Uterus (tissue), 4 donors: ENCODE data around the gene C2orf42. TPM values are rescaled to one million over a fixed set of nuclear protein-coding genes. Genes with fewer than 3 reads are reported as not detected.
"Not testable (repeated sequence)": the region's sequence is repeated elsewhere in the genome, so short reads cannot be mapped to it uniquely, and the experiment has no call there.

Experiments used
- DNase-seq, 2 donors: peaks; one replicate each; pipeline ENCODE4 v3.0.0-alpha.2; 2019 to 2020
- H3K27ac ChIP-seq, 2 donors: fragments of 200-600 bp; sonication (generic); 1 replicate in 1 of 2; 2 replicates in 1 of 2; pipeline ENCODE4 v1.5.1; 2016 to 2018
- H3K27me3 ChIP-seq, 2 donors: fragments of 200-600 bp; sonication (generic); one replicate each; pipeline ENCODE4 v1.5.1; 2018 to 2019; ENCODE audit warnings: control low read depth in 1 of 2
- H3K36me3 ChIP-seq, 2 donors: fragments of 200-600 bp; sonication (generic); one replicate each; pipeline ENCODE4 v1.5.1; 2019; ENCODE audit warnings: control low read depth in 1 of 2
- H3K4me1 ChIP-seq, 2 donors: fragments of 200-600 bp; sonication (generic); one replicate each; pipeline ENCODE4 v1.5.1; 2018 to 2019; ENCODE audit warnings: control low read depth in 1 of 2
- H3K4me3 ChIP-seq, 2 donors: fragments of 200-600 bp; sonication (generic); 1 replicate in 1 of 2; 2 replicates in 1 of 2; pipeline ENCODE4 v1.5.1; 2018 to 2019; ENCODE audit warnings: mild to moderate bottlenecking in 1 of 2
- H3K9me3 ChIP-seq, 2 donors: fragments of 200-600 bp; sonication (generic); one replicate each; pipeline ENCODE4 v1.5.1; 2019; ENCODE audit warnings: control low read depth in 1 of 2
- CTCF ChIP-seq, 4 experiments: fragments of 200-600 bp in 2 of 4; fragments of 450-650 bp in 2 of 4; sonication (generic) in 2 of 4; IDR thresholded peaks; one replicate each; pipeline ENCODE4 v1.5.1; 2016 to 2019; ENCODE audit warnings: antibody characterized with exemption in 4 of 4, mild to moderate bottlenecking in 2 of 4, moderate library complexity in 1 of 4
- POLR2A ChIP-seq, 2 donors: fragments of 450-650 bp; IDR thresholded peaks; one replicate each; pipeline ENCODE4 v1.6.1; 2016; ENCODE audit warnings: antibody characterized with exemption in 2 of 2, mild to moderate bottlenecking in 1 of 2, moderate library complexity in 1 of 2
- intact Hi-C: fragments of 100-400 bp; cut with DNase I; formaldehyde crosslinking; loops from one replicate; pipeline ENCODE4 v1.15.1; 2023; ENCODE audit warnings: low total_unique reads
- total RNA-seq, 4 donors: library from RNA; depleted of rRNA in 3 of 4; stranded (reverse); fragments of >200 nt in 3 of 4; gene quantifications; one replicate each; pipeline versions ENCODE4 v1.1.0 to v1.2.4, GENCODE V29; 2014 to 2023
- donor health status: DM: yes; HTN: yes; CAD: no.

Gene C2orf42
- total RNA-seq, result 10 to 100 TPM; 10.3 to 45.7 (median 23.8) TPM

GRCh38 chr2:70190418-70191243 lies at the start of gene C2orf42:
Gene C2orf42, minus strand, starts transcription at chr2:70191019. Its CDS starts 9,034 bp downstream, at chr2:70181985.
- H3K4me1 ChIP-seq, result no peaks in the 10 kb centered on the region
- H3K27ac ChIP-seq, result peak within 1 kb of the TSS; percentile 97 to 99
- H3K36me3 ChIP-seq, result no peaks in the 10 kb centered on the region
- intact Hi-C loops, result loop anchor here (5.0 kb wide), 1 partner anchor 57 kb away; the partner anchor contains the start of gene TIA1
- DNase-seq, result peak; percentile 96 to 97
- H3K9me3 ChIP-seq, result no peaks in the 10 kb centered on the region
- no peaks in the 10 kb centered on the region for H3K27me3 ChIP-seq
- TF ChIP-seq POLR2A (IDR thresholded peaks at IDR 0.05), result peak; percentile 68 to 94
- TF ChIP-seq CTCF (IDR thresholded peaks at IDR 0.05), result peak in 2 of 4 experiments; percentile 19
- H3K4me3 ChIP-seq, result peak within 1 kb of the TSS; percentile 88 to 91

- no peaks in the 10 kb centered on the region for H3K27me3 ChIP-seq
- no peaks in the 10 kb centered on the region for H3K9me3 ChIP-seq
- no peaks in the 10 kb centered on the region for H3K36me3 ChIP-seq
- intact Hi-C loops, result no loop called here
- no peak for DNase-seq
- H3K4me3 ChIP-seq, result no peak overlapping the region
- TF ChIP-seq POLR2A (IDR thresholded peaks at IDR 0.05) (no peak), CTCF (IDR thresholded peaks at IDR 0.05) (no peak)
- H3K4me1 ChIP-seq, result no peaks in the 10 kb centered on the region
- no peak overlapping the region for H3K27ac ChIP-seq
These were observed 49.8 kb upstream of the C2orf42 start for GRCh38 chr2:70240599-70240998.

GRCh38 chr2:70233926-70234325 lies 43.1 kb upstream of the C2orf42 start:
- Histone ChIP-seq H3K27me3 (no peaks in the 10 kb centered on the region), H3K27ac (no peak overlapping the region), H3K4me3 (no peak overlapping the region), H3K36me3 (no peaks in the 10 kb centered on the region), H3K4me1 (no peaks in the 10 kb centered on the region), H3K9me3 (no peaks in the 10 kb centered on the region)
- no peak for DNase-seq
- TF ChIP-seq CTCF (IDR thresholded peaks at IDR 0.05) (no peak), POLR2A (IDR thresholded peaks at IDR 0.05) (no peak)
- intact Hi-C loops, result no loop called here

GRCh38 chr2:70226781-70227180 lies 36.0 kb upstream of the C2orf42 start:
- intact Hi-C loops, result no loop called here
- Histone ChIP-seq H3K27ac (no peak overlapping the region), H3K4me1 (no peaks in the 10 kb centered on the region), H3K27me3 (no peaks in the 10 kb centered on the region), H3K4me3 (no peak overlapping the region), H3K9me3 (no peaks in the 10 kb centered on the region), H3K36me3 (no peaks in the 10 kb centered on the region)
- no peak for DNase-seq
- TF ChIP-seq CTCF (IDR thresholded peaks at IDR 0.05) (no peak), POLR2A (IDR thresholded peaks at IDR 0.05) (no peak)

- H3K36me3 ChIP-seq, H3K9me3 ChIP-seq, DNase-seq, H3K4me1 ChIP-seq, H3K27me3 ChIP-seq, intact Hi-C loops, H3K27ac ChIP-seq, H3K4me3 ChIP-seq: not testable (repeated sequence)
These were observed 32.5 kb upstream of the C2orf42 start for GRCh38 chr2:70223305-70223704.
